Urinary bladder (tissue), 4 donors: ENCODE data around the gene TBCD. TPM values are rescaled to one million over a fixed set of nuclear protein-coding genes. Genes with fewer than 3 reads are reported as not detected.

ENCODE experiments used
- DNase-seq: peaks from one replicate; pipeline ENCODE4 v3.0.0-alpha.2; 2015; ENCODE audit errors: extremely low spot score
- H3K27ac ChIP-seq: one replicate; pipeline ENCODE4 v1.5.1; 2013; ENCODE audit warnings: low read depth, mild to moderate bottlenecking, moderate library complexity
- H3K36me3 ChIP-seq: one replicate; pipeline ENCODE4 v1.6.1; 2013; ENCODE audit warnings: mild to moderate bottlenecking, moderate library complexity; ENCODE audit not compliant: insufficient read depth
- H3K4me1 ChIP-seq: one replicate; pipeline ENCODE4 v1.6.1; 2013; ENCODE audit warnings: mild to moderate bottlenecking, moderate library complexity; ENCODE audit not compliant: insufficient read depth
- H3K4me3 ChIP-seq: one replicate; pipeline ENCODE4 v1.5.1; 2013; ENCODE audit warnings: low read depth, low read length
- WGBS: extraction: QIAGEN DNeasy Blood & Tissue Kit; methylation state at CpG from one replicate; pipeline ENCODE4 v1.1.7; 2013; 5-methylcytosine and 5-hydroxymethylcytosine counted together
- polyA plus RNA-seq: library from polyadenylated mRNA; stranded (reverse); fragments of 200-250 nt; gene quantifications from one replicate; pipeline ENCODE4 v1.2.3, GENCODE V29; 2013
- total RNA-seq: library from RNA; depleted of rRNA; stranded (reverse); fragments of >200 nt; gene quantifications from one replicate; pipeline ENCODE4 v1.2.3, GENCODE V29; 2014
- donor health status: healthy with polysubstance abuse.
- donor health status: healthy.

Gene TBCD
- total and polyA plus RNA-seq, 2 donors: 57.9 to 77.6 TPM

- H3K27ac ChIP-seq: peak overlapping the region; percentile 4
- DNase-seq: no peak
- WGBS: 57% methylated on average over 10 of the region's 10 CpGs
Measured at GRCh38 chr17:82893779-82894178, 141.9 kb downstream of the TBCD start.

GRCh38 chr17:82894389-82894788 lies 142.5 kb downstream of the TBCD start:
- Histone ChIP-seq H3K4me1 (peaks cover 2% of the 10 kb centered on the region), H3K27ac (no peak overlapping the region), H3K4me3 (no peak overlapping the region), H3K36me3 (no peaks in the 10 kb centered on the region)
- WGBS: 43% methylated on average over 7 of the region's 7 CpGs
- DNase-seq: no peak

More at GRCh38 chr17:82893779-82894178, 141.9 kb downstream of the TBCD start:
- H3K36me3 ChIP-seq: no peaks in the 10 kb centered on the region
- peaks cover 2% of the 10 kb centered on the region for H3K4me1 ChIP-seq
- no peak overlapping the region for H3K4me3 ChIP-seq

- H3K4me3 ChIP-seq: no peak overlapping the region
- 96% methylated on average over 12 of the region's 12 CpGs for WGBS
- H3K27ac ChIP-seq: no peak overlapping the region
- peaks cover 2% of the 10 kb centered on the region for H3K4me1 ChIP-seq
- H3K36me3 ChIP-seq: no peaks in the 10 kb centered on the region
- DNase-seq: no peak
Measured at GRCh38 chr17:82895087-82895486, 143.2 kb downstream of the TBCD start.

GRCh38 chr17:82896071-82897000 lies 144.5 kb downstream of the TBCD start:
- Histone ChIP-seq H3K27ac (no peak overlapping the region), H3K4me3 (no peak overlapping the region), H3K36me3 (no peaks in the 10 kb centered on the region), H3K4me1 (peaks cover 2% of the 10 kb centered on the region)
- DNase-seq: no peak
- WGBS: 97% methylated on average over 29 of the region's 29 CpGs

GRCh38 chr17:82897514-82898249 lies 145.8 kb downstream of the TBCD start:
- WGBS: 97% methylated on average over 23 of the region's 24 CpGs
- Histone ChIP-seq H3K27ac (no peak overlapping the region), H3K4me1 (peaks cover 2% of the 10 kb centered on the region), H3K4me3 (no peak overlapping the region), H3K36me3 (no peaks in the 10 kb centered on the region)
- no peak for DNase-seq

- no peak overlapping the region for H3K27ac ChIP-seq
- no peak overlapping the region for H3K4me3 ChIP-seq
- no peaks in the 10 kb centered on the region for H3K4me1 ChIP-seq
- WGBS: 96% methylated on average over 53 of the region's 53 CpGs
- H3K36me3 ChIP-seq: no peaks in the 10 kb centered on the region
- DNase-seq: no peak
Measured at GRCh38 chr17:82898976-82899514, 147.2 kb downstream of the TBCD start.

- no peak overlapping the region for H3K27ac ChIP-seq
- no peaks in the 10 kb centered on the region for H3K4me1 ChIP-seq
- 82% methylated on average over 7 of the region's 7 CpGs for WGBS
- H3K36me3 ChIP-seq: no peaks in the 10 kb centered on the region
- H3K4me3 ChIP-seq: no peak overlapping the region
- DNase-seq: no peak
Measured at GRCh38 chr17:82899941-82900340, 148.1 kb downstream of the TBCD start.

GRCh38 chr17:82900741-82901140 lies 148.9 kb downstream of the TBCD start:
- Histone ChIP-seq H3K36me3 (no peaks in the 10 kb centered on the region), H3K27ac (no peak overlapping the region), H3K4me1 (no peaks in the 10 kb centered on the region), H3K4me3 (no peak overlapping the region)
- WGBS: 91% methylated on average over 19 of the region's 19 CpGs
- no peak for DNase-seq

GRCh38 chr17:82901356-82901755 lies 149.5 kb downstream of the TBCD start:
- 96% methylated on average over 16 of the region's 16 CpGs for WGBS
- no peak overlapping the region for H3K4me3 ChIP-seq
- H3K27ac ChIP-seq: no peak overlapping the region
- no peaks in the 10 kb centered on the region for H3K4me1 ChIP-seq
- no peak for DNase-seq
- peaks cover 3% of the 10 kb centered on the region for H3K36me3 ChIP-seq

- DNase-seq: no peak
- no peak overlapping the region for H3K4me3 ChIP-seq
- peaks cover 3% of the 10 kb centered on the region for H3K36me3 ChIP-seq
- H3K4me1 ChIP-seq: no peaks in the 10 kb centered on the region
- 84% methylated on average over 16 of the region's 16 CpGs for WGBS
- H3K27ac ChIP-seq: no peak overlapping the region
Measured at GRCh38 chr17:82901856-82902255, 150.0 kb downstream of the TBCD start.

- H3K36me3 ChIP-seq: peaks cover 3% of the 10 kb centered on the region
Measured at GRCh38 chr17:82902972-82903874, 151.4 kb downstream of the TBCD start.

GRCh38 chr17:82905130-82905529 lies 153.3 kb downstream of the TBCD start:
- Histone ChIP-seq H3K4me3 (no peak overlapping the region), H3K36me3 (peaks cover 3% of the 10 kb centered on the region), H3K27ac (no peak overlapping the region), H3K4me1 (no peaks in the 10 kb centered on the region)
- 94% methylated on average over 20 of the region's 20 CpGs for WGBS
- no peak for DNase-seq

More at GRCh38 chr17:82902972-82903874, 151.4 kb downstream of the TBCD start:
- DNase-seq: no peak
- 93% methylated on average over 35 of the region's 37 CpGs for WGBS
- no peak overlapping the region for H3K4me3 ChIP-seq
- H3K4me1 ChIP-seq: no peaks in the 10 kb centered on the region
- H3K27ac ChIP-seq: no peak overlapping the region
